H9 (cell line): ENCODE data around the gene LUZP4. TPM values are rescaled to one million over a fixed set of nuclear protein-coding genes. Genes with fewer than 3 reads are reported as not detected.

ENCODE experiments used
- DNase-seq: peaks from one replicate; pipeline ENCODE4 v3.0.0-alpha.2; 2017
- H2AFZ ChIP-seq: one replicate; pipeline ENCODE4 v1.6.1; 2013; ENCODE audit warnings: mild to moderate bottlenecking, low read length, control low read depth, moderate library complexity
- H2AK5ac ChIP-seq: 2 replicates; pipeline ENCODE4 v1.6.1; 2013; ENCODE audit warnings: low read length, control low read depth, mixed read lengths; ENCODE audit not compliant: insufficient read length
- H2BK120ac ChIP-seq: one replicate; pipeline ENCODE4 v1.6.1; 2013; ENCODE audit warnings: low read depth, mild to moderate bottlenecking, low read length, control low read depth, inconsistent platforms; ENCODE audit not compliant: poor library complexity, severe bottlenecking
- H2BK12ac ChIP-seq: 2 replicates; pipeline ENCODE4 v1.6.1; 2013; ENCODE audit warnings: low read length, control low read depth, mixed read lengths, low read depth; ENCODE audit not compliant: insufficient read length
- H2BK15ac ChIP-seq: 2 replicates; pipeline ENCODE4 v1.6.1; 2013; ENCODE audit warnings: low read depth, low read length, control low read depth
- H2BK20ac ChIP-seq: one replicate; pipeline ENCODE4 v1.6.1; 2013; ENCODE audit warnings: low read depth, mild to moderate bottlenecking, low read length, control low read depth, inconsistent platforms; ENCODE audit not compliant: poor library complexity, severe bottlenecking
- H2BK5ac ChIP-seq: 2 replicates; pipeline ENCODE4 v1.6.1; 2013; ENCODE audit warnings: low read length, control low read depth, mixed read lengths; ENCODE audit not compliant: insufficient read length
- H3K14ac ChIP-seq: 2 replicates; pipeline ENCODE4 v1.6.1; 2013; ENCODE audit warnings: low read length, control low read depth; ENCODE audit not compliant: insufficient read depth
- H3K18ac ChIP-seq: 2 replicates; pipeline ENCODE4 v1.6.1; 2013; ENCODE audit warnings: low read depth, mild to moderate bottlenecking, mixed read lengths, low read length, control low read depth; ENCODE audit not compliant: insufficient read length
- H3K23ac ChIP-seq: 2 replicates; pipeline ENCODE4 v1.6.1; 2013; ENCODE audit warnings: low read length, control low read depth, mixed read lengths, low read depth; ENCODE audit not compliant: insufficient read length
- H3K23me2 ChIP-seq: 2 replicates; pipeline ENCODE4 v1.6.1; 2013; ENCODE audit warnings: low read depth, mild to moderate bottlenecking, mixed read lengths, low read length, control low read depth; ENCODE audit not compliant: insufficient read length, poor library complexity, severe bottlenecking
- H3K27ac ChIP-seq: 2 replicates; pipeline ENCODE4 v1.5.1; 2013; ENCODE audit warnings: low read length, control low read depth, mixed read lengths, low read depth; ENCODE audit not compliant: insufficient read length
- H3K27me3 ChIP-seq: 2 replicates; pipeline ENCODE4 v1.6.1; 2013; ENCODE audit warnings: low read length, control low read depth, inconsistent platforms; ENCODE audit not compliant: insufficient read depth
- H3K4ac ChIP-seq: 2 replicates; pipeline ENCODE4 v1.6.1; 2013; ENCODE audit warnings: low read depth, mild to moderate bottlenecking, control low read depth, inconsistent platforms, low read length, moderate library complexity
- H3K4me1 ChIP-seq: 2 replicates; pipeline ENCODE4 v1.6.1; 2013; ENCODE audit warnings: low read length, control low read depth, inconsistent platforms; ENCODE audit not compliant: insufficient read depth
- H3K4me2 ChIP-seq: 2 replicates; pipeline ENCODE4 v1.6.1; 2013; ENCODE audit warnings: low read length, control low read depth, mixed read lengths; ENCODE audit not compliant: insufficient read length, insufficient read depth
- H3K56ac ChIP-seq: 2 replicates; pipeline ENCODE4 v1.6.1; 2013; ENCODE audit warnings: low read depth, mild to moderate bottlenecking, mixed read lengths, low read length, control low read depth; ENCODE audit not compliant: insufficient read length
- H3K79me1 ChIP-seq: 2 replicates; pipeline ENCODE4 v1.6.1; 2013; ENCODE audit warnings: low read depth, mild to moderate bottlenecking, moderate library complexity, low read length, control low read depth, inconsistent platforms; ENCODE audit not compliant: insufficient read depth, poor library complexity, severe bottlenecking
- H3K79me2 ChIP-seq: 2 replicates; pipeline ENCODE4 v1.6.1; 2013; ENCODE audit warnings: low read length, control low read depth, inconsistent platforms; ENCODE audit not compliant: insufficient read depth
- H3K9ac ChIP-seq: 2 replicates; pipeline ENCODE4 v1.6.1; 2013; ENCODE audit warnings: low read length, control low read depth, mixed read lengths; ENCODE audit not compliant: insufficient read length; ENCODE audit errors: extremely low read depth
- H3K9me3 ChIP-seq: one replicate; pipeline ENCODE4 v1.6.1; 2013; ENCODE audit warnings: low read depth, low read length, inconsistent platforms; ENCODE audit not compliant: control insufficient read depth
- H3T11ph ChIP-seq: one replicate; pipeline ENCODE4 v1.6.1; 2013; ENCODE audit warnings: mild to moderate bottlenecking, low read length, control low read depth, inconsistent platforms
- H4K20me1 ChIP-seq: one replicate; pipeline ENCODE4 v1.6.1; 2013; ENCODE audit not compliant: control insufficient read depth, insufficient read length, insufficient read depth
- H4K5ac ChIP-seq: 2 replicates; pipeline ENCODE4 v1.6.1; 2013; ENCODE audit warnings: low read depth, mild to moderate bottlenecking, mixed read lengths, low read length, control low read depth; ENCODE audit not compliant: insufficient read length
- H4K8ac ChIP-seq: replicated peaks from 2 replicates; pipeline ENCODE4 v1.6.1; 2013; ENCODE audit warnings: low read length, control low read depth, mixed read lengths, low read depth; ENCODE audit not compliant: insufficient read length
- H4K91ac ChIP-seq: 2 replicates; pipeline ENCODE4 v1.6.1; 2013; ENCODE audit warnings: low read depth, mild to moderate bottlenecking, moderate library complexity, mixed read lengths, low read length, control low read depth; ENCODE audit not compliant: insufficient read length
- H3K27ac Mint-ChIP-seq, 3 experiments: 2 replicates in 2 of 3; 3 replicates in 1 of 3; pipeline ENCODE4 v1.8.0; 2020 to 2021; ENCODE audit warnings: mixed read lengths in 3 of 3, mild to moderate bottlenecking in 1 of 3, moderate library complexity in 1 of 3
- H3K27me3 Mint-ChIP-seq: 2 replicates; pipeline ENCODE4 v1.8.0; 2021; ENCODE audit warnings: low read depth, mild to moderate bottlenecking, moderate library complexity, mixed read lengths
- H3K36me3 Mint-ChIP-seq, 3 experiments: 2 replicates in 2 of 3; 3 replicates in 1 of 3; pipeline ENCODE4 v1.8.0; 2020 to 2021; ENCODE audit warnings: low read depth in 3 of 3, mixed read lengths in 3 of 3; ENCODE audit not compliant: insufficient read depth in 1 of 3
- H3K4me1 Mint-ChIP-seq, 2 experiments: 2 replicates each; pipeline ENCODE4 v1.8.0; 2020; ENCODE audit warnings: mixed read lengths in 2 of 2
- H3K4me3 Mint-ChIP-seq, 2 experiments: 2 replicates in 1 of 2; 3 replicates in 1 of 2; pipeline ENCODE4 v1.8.0; 2020 to 2021; ENCODE audit warnings: mild to moderate bottlenecking in 2 of 2, mixed read lengths in 2 of 2, moderate library complexity in 1 of 2
- H3K9me3 Mint-ChIP-seq, 2 experiments: 2 replicates in 1 of 2; 3 replicates in 1 of 2; pipeline ENCODE4 v1.8.0; 2020; ENCODE audit warnings: mild to moderate bottlenecking in 2 of 2, mixed read lengths in 2 of 2, moderate library complexity in 1 of 2
- WGBS: extraction: QIAGEN DNeasy Blood & Tissue Kit; methylation state at CpG from one replicate; pipeline ENCODE4 v1.1.7; 2013; ENCODE audit warnings: missing lambda C conversion rate, low lambda C conversion rate, mixed read lengths; ENCODE audit not compliant: insufficient read length; ENCODE audit errors: extremely low coverage; 5-methylcytosine and 5-hydroxymethylcytosine counted together
- total RNA-seq: library from RNA; stranded (reverse); gene quantifications from 2 replicates; pipeline ENCODE4 v1.2.1, GENCODE V29; 2021
- TF ChIP-seq, protein P1 (sequence below): fragments of 200-600 bp; sonication (generic); conservative IDR thresholded peaks from 3 replicates; pipeline ENCODE4 v1.8.0; 2021; ENCODE audit warnings: antibody characterized with exemption, mild to moderate bottlenecking

Gene LUZP4
- total RNA-seq, 1 experiment from 2014 or later, result not detected

DNA sequence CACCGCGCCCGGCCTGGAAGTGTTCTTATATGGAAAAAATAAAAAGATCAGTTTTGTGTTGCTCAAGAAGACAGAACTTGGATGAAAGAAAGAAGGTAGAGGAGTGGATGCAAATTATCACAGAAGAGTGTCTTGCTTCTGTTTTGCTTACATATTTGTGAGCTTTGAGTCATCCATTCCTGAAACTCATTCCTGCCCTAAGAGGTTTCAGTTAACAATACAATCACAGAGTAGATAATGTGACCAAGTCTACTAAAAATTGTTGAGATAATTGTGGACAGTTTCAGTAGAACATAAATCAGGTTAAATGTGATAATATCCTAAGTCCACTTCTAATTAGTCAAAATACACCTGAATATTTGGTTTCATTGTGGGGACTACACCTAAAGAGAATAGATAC is 29.2 kb upstream of the LUZP4 start:
- Histone ChIP-seq H2BK5ac (no peak overlapping the region), H3K18ac (no peak overlapping the region)

More for the DNA sequence above, 29.2 kb upstream of the LUZP4 start:
- H3K4me3 Mint-ChIP-seq, result no peak overlapping the region
- Histone ChIP-seq H3K23me2 (no peaks in the 10 kb centered on the region), H4K91ac (no peak overlapping the region), H2BK120ac (no peak overlapping the region), H3K9me3 (no peaks in the 10 kb centered on the region), H2AFZ (no peak overlapping the region), H3K56ac (no peak overlapping the region), H3K27ac (no peak overlapping the region), H2AK5ac (no peak overlapping the region), H4K20me1 (no peaks in the 10 kb centered on the region), H3K23ac (no peak overlapping the region), H3K79me1 (no peaks in the 10 kb centered on the region), H3K4ac (no peak overlapping the region), H3K14ac (no peak overlapping the region), H4K5ac (no peak overlapping the region), H3T11ph (no peak overlapping the region), H3K4me1 (no peaks in the 10 kb centered on the region), H3K4me2 (no peak overlapping the region), H3K9ac (no peak overlapping the region), H4K8ac (no peak overlapping the region), H2BK15ac (no peak overlapping the region), H2BK20ac (no peak overlapping the region), H3K79me2 (no peaks in the 10 kb centered on the region), H2BK12ac (no peak overlapping the region), H3K27me3 (no peaks in the 10 kb centered on the region)
- no peaks in the 10 kb centered on the region for H3K4me1 Mint-ChIP-seq
- no peak overlapping the region for H3K27ac Mint-ChIP-seq
- peaks cover 17% of the 10 kb centered on the region for H3K27me3 Mint-ChIP-seq
- no CpG with 5 or more reads among the region's 3 CpGs for WGBS
- H3K36me3 Mint-ChIP-seq, result no peaks in the 10 kb centered on the region
- no peak for DNase-seq
- TF ChIP-seq, protein P1, sequence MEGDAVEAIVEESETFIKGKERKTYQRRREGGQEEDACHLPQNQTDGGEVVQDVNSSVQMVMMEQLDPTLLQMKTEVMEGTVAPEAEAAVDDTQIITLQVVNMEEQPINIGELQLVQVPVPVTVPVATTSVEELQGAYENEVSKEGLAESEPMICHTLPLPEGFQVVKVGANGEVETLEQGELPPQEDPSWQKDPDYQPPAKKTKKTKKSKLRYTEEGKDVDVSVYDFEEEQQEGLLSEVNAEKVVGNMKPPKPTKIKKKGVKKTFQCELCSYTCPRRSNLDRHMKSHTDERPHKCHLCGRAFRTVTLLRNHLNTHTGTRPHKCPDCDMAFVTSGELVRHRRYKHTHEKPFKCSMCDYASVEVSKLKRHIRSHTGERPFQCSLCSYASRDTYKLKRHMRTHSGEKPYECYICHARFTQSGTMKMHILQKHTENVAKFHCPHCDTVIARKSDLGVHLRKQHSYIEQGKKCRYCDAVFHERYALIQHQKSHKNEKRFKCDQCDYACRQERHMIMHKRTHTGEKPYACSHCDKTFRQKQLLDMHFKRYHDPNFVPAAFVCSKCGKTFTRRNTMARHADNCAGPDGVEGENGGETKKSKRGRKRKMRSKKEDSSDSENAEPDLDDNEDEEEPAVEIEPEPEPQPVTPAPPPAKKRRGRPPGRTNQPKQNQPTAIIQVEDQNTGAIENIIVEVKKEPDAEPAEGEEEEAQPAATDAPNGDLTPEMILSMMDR, result no peak
- H3K9me3 Mint-ChIP-seq, result no peaks in the 10 kb centered on the region
